HUES64 (cell line): ENCODE data around the gene ST8SIA1.
A peak's percentile ranks its signal among the peaks of the same experiment; 100 is the strongest.

Source experiments
- H3K27ac ChIP-seq: 2 replicates; pipeline ENCODE4 v1.7.0; 2013; ENCODE audit warnings: low read depth, low read length, inconsistent platforms
- H3K27me3 ChIP-seq: 2 replicates; pipeline ENCODE4 v1.6.1; 2013; ENCODE audit warnings: mild to moderate bottlenecking, low read length; ENCODE audit not compliant: insufficient read depth
- H3K36me3 ChIP-seq: 2 replicates; pipeline ENCODE4 v1.6.1; 2013; ENCODE audit warnings: mild to moderate bottlenecking, low read length; ENCODE audit not compliant: insufficient read depth
- H3K4me1 ChIP-seq: 2 replicates; pipeline ENCODE4 v1.6.1; 2013; ENCODE audit warnings: mild to moderate bottlenecking, low read length, moderate library complexity; ENCODE audit not compliant: insufficient read depth
- H3K4me3 ChIP-seq: 2 replicates; pipeline ENCODE4 v1.5.1; 2013; ENCODE audit warnings: mild to moderate bottlenecking, low read length, moderate library complexity
- H3K9ac ChIP-seq: 2 replicates; pipeline ENCODE4 v1.6.1; 2013; ENCODE audit warnings: mild to moderate bottlenecking, low read depth, low read length
- H3K9me3 ChIP-seq: 2 replicates; pipeline ENCODE4 v1.6.1; 2013; ENCODE audit warnings: low read depth, low read length; ENCODE audit not compliant: insufficient read depth
- WGBS: fragments of 150-250, 120-280 bp; methylation state at CpG from one replicate; pipeline ENCODE4 v1.1.7; 2013; ENCODE audit warnings: missing lambda C conversion rate; 5-methylcytosine and 5-hydroxymethylcytosine counted together

Gene ST8SIA1

GRCh38 chr12:22256605-22257004, 77.9 kb downstream of the ST8SIA1 start:
- H3K9me3 ChIP-seq: no peaks in the 10 kb centered on the region
- peaks cover 22% of the 10 kb centered on the region for H3K4me1 ChIP-seq
- H3K9ac ChIP-seq: no peak overlapping the region
- no peak overlapping the region for H3K4me3 ChIP-seq
- 83% methylated on average over 1 of the region's 1 CpG for WGBS
- no peaks in the 10 kb centered on the region for H3K36me3 ChIP-seq
- no peak overlapping the region for H3K27ac ChIP-seq
- H3K27me3 ChIP-seq: no peaks in the 10 kb centered on the region

GRCh38 chr12:22256041-22256441, 78.5 kb downstream of the ST8SIA1 start:
- Histone ChIP-seq H3K9me3 (no peaks in the 10 kb centered on the region), H3K36me3 (no peaks in the 10 kb centered on the region), H3K27ac (no peak overlapping the region), H3K27me3 (no peaks in the 10 kb centered on the region), H3K4me1 (peaks cover 22% of the 10 kb centered on the region), H3K4me3 (no peak overlapping the region), H3K9ac (no peak overlapping the region)
- WGBS: 90% methylated on average over 7 of the region's 7 CpGs

- Histone ChIP-seq H3K27ac (no peak overlapping the region), H3K9ac (no peak overlapping the region), H3K36me3 (no peaks in the 10 kb centered on the region), H3K27me3 (no peaks in the 10 kb centered on the region), H3K4me3 (no peak overlapping the region; the same call in 1 of the 2 replicates), H3K9me3 (no peaks in the 10 kb centered on the region), H3K4me1 (peaks cover 22% of the 10 kb centered on the region)
- WGBS: 63% methylated on average over 11 of the region's 11 CpGs
Observed at GRCh38 chr12:22255097-22255496, 79.4 kb downstream of the ST8SIA1 start.

GRCh38 chr12:22254478-22254877, 80.0 kb downstream of the ST8SIA1 start:
- H3K36me3 ChIP-seq: no peaks in the 10 kb centered on the region
- H3K9ac ChIP-seq: no peak overlapping the region
- no peak overlapping the region for H3K4me3 ChIP-seq
- H3K27ac ChIP-seq: no peak overlapping the region
- H3K4me1 ChIP-seq: peaks cover 22% of the 10 kb centered on the region
- H3K9me3 ChIP-seq: no peaks in the 10 kb centered on the region
- no peaks in the 10 kb centered on the region for H3K27me3 ChIP-seq
- 89% methylated on average over 6 of the region's 7 CpGs for WGBS

GRCh38 chr12:22252057-22252456, 82.5 kb downstream of the ST8SIA1 start:
- H3K4me1 ChIP-seq: peaks cover 22% of the 10 kb centered on the region
- no peaks in the 10 kb centered on the region for H3K36me3 ChIP-seq
- H3K27me3 ChIP-seq: no peaks in the 10 kb centered on the region
- H3K9me3 ChIP-seq: no peaks in the 10 kb centered on the region
- no CpG with 5 or more reads among the region's 3 CpGs for WGBS
- no peak overlapping the region for H3K27ac ChIP-seq
- no peak overlapping the region for H3K9ac ChIP-seq
- no peak overlapping the region for H3K4me3 ChIP-seq

- H3K27ac ChIP-seq: no peak overlapping the region
- no peak overlapping the region for H3K4me3 ChIP-seq
- no peaks in the 10 kb centered on the region for H3K36me3 ChIP-seq
- peaks cover 24% of the 10 kb centered on the region for H3K4me1 ChIP-seq
- 96% methylated on average over 2 of the region's 2 CpGs for WGBS
- no peaks in the 10 kb centered on the region for H3K9me3 ChIP-seq
- H3K27me3 ChIP-seq: no peaks in the 10 kb centered on the region
- H3K9ac ChIP-seq: no peak overlapping the region
Observed at GRCh38 chr12:22250762-22251161, 83.7 kb downstream of the ST8SIA1 start.

- peaks cover 11% of the 10 kb centered on the region for H3K4me1 ChIP-seq
- 89% methylated on average over 3 of the region's 3 CpGs for WGBS
- no peak overlapping the region for H3K4me3 ChIP-seq
- H3K9ac ChIP-seq: no peak overlapping the region
- H3K27me3 ChIP-seq: no peaks in the 10 kb centered on the region
- H3K27ac ChIP-seq: no peak overlapping the region
- no peaks in the 10 kb centered on the region for H3K9me3 ChIP-seq
- H3K36me3 ChIP-seq: no peaks in the 10 kb centered on the region
Observed at GRCh38 chr12:22248571-22249115, 85.9 kb downstream of the ST8SIA1 start.

- 97% methylated on average over 6 of the region's 6 CpGs for WGBS
- Histone ChIP-seq H3K9me3 (no peaks in the 10 kb centered on the region), H3K9ac (no peak overlapping the region), H3K27ac (no peak overlapping the region), H3K27me3 (no peaks in the 10 kb centered on the region), H3K4me1 (peaks cover 11% of the 10 kb centered on the region), H3K4me3 (no peak overlapping the region), H3K36me3 (no peaks in the 10 kb centered on the region)
Observed at GRCh38 chr12:22248121-22248520, 86.4 kb downstream of the ST8SIA1 start.

- Histone ChIP-seq H3K36me3 (no peaks in the 10 kb centered on the region), H3K9me3 (no peaks in the 10 kb centered on the region), H3K4me3 (no peak overlapping the region), H3K27ac (peak overlapping the region; percentile 62), H3K4me1 (peaks cover 17% of the 10 kb centered on the region), H3K27me3 (no peaks in the 10 kb centered on the region), H3K9ac (no peak overlapping the region)
- WGBS: 88% methylated on average over 9 of the region's 9 CpGs
Observed at GRCh38 chr12:22246217-22246846, 88.2 kb downstream of the ST8SIA1 start.

GRCh38 chr12:22242726-22243125, 91.8 kb downstream of the ST8SIA1 start:
- peaks cover 17% of the 10 kb centered on the region for H3K4me1 ChIP-seq
- no peak overlapping the region for H3K4me3 ChIP-seq
- no peak overlapping the region for H3K27ac ChIP-seq
- H3K9ac ChIP-seq: no peak overlapping the region
- H3K27me3 ChIP-seq: no peaks in the 10 kb centered on the region
- no peaks in the 10 kb centered on the region for H3K36me3 ChIP-seq
- no peaks in the 10 kb centered on the region for H3K9me3 ChIP-seq

GRCh38 chr12:22238211-22238610, 96.3 kb downstream of the ST8SIA1 start:
- Histone ChIP-seq H3K27me3 (no peaks in the 10 kb centered on the region), H3K27ac (no peak overlapping the region), H3K4me3 (no peak overlapping the region), H3K36me3 (no peaks in the 10 kb centered on the region), H3K9me3 (no peaks in the 10 kb centered on the region), H3K9ac (no peak overlapping the region), H3K4me1 (peaks cover 6% of the 10 kb centered on the region; the same call in 1 of the 2 replicates)
- WGBS: 90% methylated on average over 3 of the region's 3 CpGs

GRCh38 chr12:22234561-22234960, 99.9 kb downstream of the ST8SIA1 start:
- Histone ChIP-seq H3K27me3 (no peaks in the 10 kb centered on the region), H3K4me1 (no peaks in the 10 kb centered on the region), H3K27ac (no peak overlapping the region)

More at GRCh38 chr12:22234561-22234960, 99.9 kb downstream of the ST8SIA1 start:
- Histone ChIP-seq H3K4me3 (no peak overlapping the region), H3K36me3 (no peaks in the 10 kb centered on the region), H3K9me3 (no peaks in the 10 kb centered on the region), H3K9ac (no peak overlapping the region)
